Cardiac fibroblast (primary cell): ENCODE data around the gene POTEB.
"Not testable (repeated sequence)": the region's sequence is repeated elsewhere in the genome, so short reads cannot be mapped to it uniquely, and the experiment has no call there.

ENCODE experiments used
- DNase-seq, 2 donors: peaks; one replicate each; pipeline versions ENCODE4 v3.0.0 to v3.0.0-alpha.2; 2010; ENCODE audit warnings: low read depth in 2 of 2
- H3K4me3 ChIP-seq, 2 donors: replicated peaks in 1 of 2; 1 replicate in 1 of 2; 2 replicates in 1 of 2; pipeline ENCODE4 v1.5.1; 2011; ENCODE audit warnings: low read depth in 2 of 2, low read length in 2 of 2, mild to moderate bottlenecking in 2 of 2, moderate library complexity in 1 of 2

Gene POTEB

GRCh38 chr15:21877635-21878034, at the start of gene POTEB:
Gene POTEB (minus strand): TSS chr15:21877735. CDS start chr15:21877246, 489 bp downstream.
- DNase-seq, result not testable (repeated sequence)

GRCh38 chr15:21890955-21891354, 13.4 kb upstream of the POTEB start:
- not testable (repeated sequence) for H3K4me3 ChIP-seq

More at GRCh38 chr15:21877635-21878034, at the start of gene POTEB:
- H3K4me3 ChIP-seq, result not testable (repeated sequence)

GRCh38 chr15:21889542-21889941, 12.0 kb upstream of the POTEB start:
- H3K4me3 ChIP-seq, result not testable (repeated sequence)

More at GRCh38 chr15:21890955-21891354, 13.4 kb upstream of the POTEB start:
- DNase-seq, result not testable (repeated sequence)

GRCh38 chr15:21838831-21839230, 38.7 kb downstream of the POTEB start:
- DNase-seq, H3K4me3 ChIP-seq: not testable (repeated sequence)

More at GRCh38 chr15:21889542-21889941, 12.0 kb upstream of the POTEB start:
- DNase-seq, result not testable (repeated sequence)
